PC-9 (cell line): ENCODE measurements around the gene SPEN.

Experiments
- CTCF ChIP-seq: fragments of 200-600 bp; sonication (generic); conservative IDR thresholded peaks from 2 replicates; pipeline ENCODE4 v1.6.1; 2017; ENCODE audit warnings: mixed run types, antibody characterized with exemption, mild to moderate bottlenecking, moderate library complexity
- EZH2 ChIP-seq: fragments of 200-600 bp; sonication (generic); IDR thresholded peaks from 2 replicates; pipeline ENCODE4 v1.8.0; 2017; ENCODE audit warnings: antibody characterized with exemption, low read depth

GRCh38 chr1:15833842-15834405 lies 13.6 kb upstream of the SPEN start:
- TF ChIP-seq CTCF (no peak), EZH2 (no peak)
